Measurements from ENCODE around the gene ZC3H7B.

The ZC3H7B gene

DNA sequence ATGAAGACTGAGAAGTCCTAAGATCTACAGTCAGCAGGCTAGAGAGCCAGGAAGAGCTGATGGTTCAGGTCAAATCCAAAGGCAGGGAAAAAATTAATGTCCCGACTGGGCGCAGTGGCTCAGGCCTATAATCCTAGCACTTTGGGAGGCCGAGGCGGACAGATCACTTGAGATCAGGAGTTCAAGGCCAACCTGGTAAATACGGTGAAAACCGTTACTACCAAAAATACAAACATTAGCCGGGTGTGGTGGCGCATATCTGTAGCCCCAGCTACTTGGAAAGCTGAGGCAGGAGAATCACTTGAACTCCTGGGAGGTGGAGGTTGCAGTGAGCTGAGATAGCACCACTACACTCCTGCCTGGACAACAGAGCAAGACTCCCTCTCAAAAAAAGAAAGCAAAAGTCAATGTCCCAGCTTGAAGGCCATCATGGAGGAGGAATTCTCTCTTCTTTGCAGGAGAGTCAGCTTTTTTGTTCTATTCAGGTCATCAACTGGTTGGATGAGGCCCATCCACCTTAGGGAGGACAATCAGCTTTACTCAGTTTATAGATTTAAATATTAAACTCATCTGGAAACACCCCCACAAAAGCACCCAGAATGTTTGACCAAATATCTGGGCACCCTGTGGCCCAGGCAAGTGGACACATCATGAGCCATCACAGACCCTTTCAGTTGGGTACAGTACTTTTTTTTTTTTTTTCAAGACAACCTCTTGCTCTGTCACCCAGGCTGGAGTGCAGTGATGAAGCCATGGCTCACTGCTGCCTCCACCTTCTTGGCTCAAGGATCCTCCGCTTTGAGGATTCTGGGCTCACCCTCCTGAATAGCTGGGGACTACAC lies 4.3 kb upstream of the ZC3H7B start:
- DNase-seq (ENCODE audit: low read depth): no peak
- H3K4me3 ChIP-seq (ENCODE audit: low read length): no peak overlapping the region
- TF ChIP-seq, protein P1, sequence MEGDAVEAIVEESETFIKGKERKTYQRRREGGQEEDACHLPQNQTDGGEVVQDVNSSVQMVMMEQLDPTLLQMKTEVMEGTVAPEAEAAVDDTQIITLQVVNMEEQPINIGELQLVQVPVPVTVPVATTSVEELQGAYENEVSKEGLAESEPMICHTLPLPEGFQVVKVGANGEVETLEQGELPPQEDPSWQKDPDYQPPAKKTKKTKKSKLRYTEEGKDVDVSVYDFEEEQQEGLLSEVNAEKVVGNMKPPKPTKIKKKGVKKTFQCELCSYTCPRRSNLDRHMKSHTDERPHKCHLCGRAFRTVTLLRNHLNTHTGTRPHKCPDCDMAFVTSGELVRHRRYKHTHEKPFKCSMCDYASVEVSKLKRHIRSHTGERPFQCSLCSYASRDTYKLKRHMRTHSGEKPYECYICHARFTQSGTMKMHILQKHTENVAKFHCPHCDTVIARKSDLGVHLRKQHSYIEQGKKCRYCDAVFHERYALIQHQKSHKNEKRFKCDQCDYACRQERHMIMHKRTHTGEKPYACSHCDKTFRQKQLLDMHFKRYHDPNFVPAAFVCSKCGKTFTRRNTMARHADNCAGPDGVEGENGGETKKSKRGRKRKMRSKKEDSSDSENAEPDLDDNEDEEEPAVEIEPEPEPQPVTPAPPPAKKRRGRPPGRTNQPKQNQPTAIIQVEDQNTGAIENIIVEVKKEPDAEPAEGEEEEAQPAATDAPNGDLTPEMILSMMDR (conservative IDR thresholded peaks at IDR 0.05; ENCODE audit: low read depth, low read length): no peak

DNA sequence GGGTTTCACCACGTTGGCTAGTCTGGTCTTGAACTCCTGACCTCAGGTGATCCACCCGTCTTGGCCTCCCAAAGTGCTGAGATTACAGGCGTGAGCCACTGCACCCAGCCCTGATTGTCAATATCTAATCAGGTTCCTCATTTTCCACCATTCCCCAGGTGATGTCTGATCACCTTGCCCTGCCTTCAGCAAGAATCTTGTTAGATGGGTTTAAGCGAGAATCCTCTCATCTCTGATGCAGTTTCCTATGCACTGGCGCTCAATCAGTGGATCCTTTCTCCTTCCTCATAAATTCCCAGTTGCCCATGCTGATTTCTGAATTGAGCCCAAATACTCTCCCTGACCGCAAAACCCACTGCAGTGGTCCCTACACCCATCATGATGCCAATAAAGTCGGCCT lies 664 bp upstream of the ZC3H7B start:
- DNase-seq (ENCODE audit: low read depth): no peak
- H3K4me3 ChIP-seq (ENCODE audit: low read length): peak overlapping the region; percentile 82
- TF ChIP-seq, protein P1 (conservative IDR thresholded peaks at IDR 0.05; ENCODE audit: low read depth, low read length): no peak

DNA sequence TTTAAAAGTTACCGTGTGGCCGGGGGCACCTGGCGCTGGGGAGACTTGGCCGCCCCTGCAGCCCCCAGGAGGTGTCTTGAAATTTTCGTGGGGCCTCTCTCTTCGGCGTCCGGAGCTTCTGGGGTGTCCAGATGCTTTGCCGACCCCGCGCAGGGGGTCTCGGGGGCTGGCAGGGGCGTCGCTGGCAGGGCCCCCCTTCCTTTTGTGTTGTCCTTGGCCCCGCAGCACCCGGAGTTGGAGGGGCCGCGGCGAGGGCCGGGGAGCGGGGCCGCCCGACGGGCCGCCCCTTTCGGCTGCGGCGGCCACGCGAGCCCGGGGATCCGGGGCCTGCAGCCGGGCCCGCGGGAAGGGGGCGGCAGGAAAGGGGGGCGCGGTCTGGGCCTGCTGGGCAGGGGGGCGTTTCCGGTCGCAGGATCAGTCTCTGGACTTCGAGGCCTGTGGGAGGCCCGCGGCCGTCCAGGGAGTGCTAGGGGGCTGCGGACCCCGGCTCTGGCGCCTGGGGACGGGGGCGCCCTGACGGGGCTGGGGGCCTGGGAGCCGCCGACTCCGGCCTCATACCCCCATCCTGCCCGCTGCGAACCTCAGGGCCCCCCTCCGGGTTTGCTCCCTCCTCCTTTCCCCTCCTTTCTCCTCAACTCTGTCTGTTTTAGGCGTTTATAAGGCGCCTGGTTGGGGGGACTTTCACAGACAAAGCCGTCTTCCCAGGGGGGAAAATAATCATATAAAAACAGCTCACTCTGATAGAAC lies 869 bp downstream of the ZC3H7B start:
- H3K4me3 ChIP-seq (ENCODE audit: low read length): peak overlapping the region; percentile 82
- TF ChIP-seq, protein P1 (conservative IDR thresholded peaks at IDR 0.05; ENCODE audit: low read depth, low read length): no peak
- no peak for DNase-seq (ENCODE audit: low read depth)

DNA sequence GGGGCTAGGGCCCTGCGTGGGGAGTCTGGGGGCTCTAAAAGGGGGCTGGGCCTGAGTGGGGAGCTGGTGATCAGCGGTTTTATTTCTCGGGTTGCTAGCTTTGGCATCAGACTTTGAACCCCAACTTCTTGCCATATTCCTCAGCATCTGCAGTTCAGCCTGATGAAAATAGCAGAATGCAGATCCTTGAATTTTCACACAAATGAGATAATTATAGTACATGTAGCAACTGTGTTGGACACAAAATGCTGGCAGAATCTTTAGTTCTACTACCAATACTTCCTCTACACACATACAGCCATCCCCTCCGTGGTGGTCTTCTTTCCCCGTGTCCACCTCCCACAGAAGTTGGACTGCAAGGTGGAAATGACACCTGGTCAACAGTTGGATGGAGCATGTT lies 1.5 kb downstream of the ZC3H7B start:
- TF ChIP-seq, protein P1 (conservative IDR thresholded peaks at IDR 0.05; ENCODE audit: low read depth, low read length): no peak
- DNase-seq (ENCODE audit: low read depth): no peak
- peak overlapping the region; percentile 82 for H3K4me3 ChIP-seq (ENCODE audit: low read length)

DNA sequence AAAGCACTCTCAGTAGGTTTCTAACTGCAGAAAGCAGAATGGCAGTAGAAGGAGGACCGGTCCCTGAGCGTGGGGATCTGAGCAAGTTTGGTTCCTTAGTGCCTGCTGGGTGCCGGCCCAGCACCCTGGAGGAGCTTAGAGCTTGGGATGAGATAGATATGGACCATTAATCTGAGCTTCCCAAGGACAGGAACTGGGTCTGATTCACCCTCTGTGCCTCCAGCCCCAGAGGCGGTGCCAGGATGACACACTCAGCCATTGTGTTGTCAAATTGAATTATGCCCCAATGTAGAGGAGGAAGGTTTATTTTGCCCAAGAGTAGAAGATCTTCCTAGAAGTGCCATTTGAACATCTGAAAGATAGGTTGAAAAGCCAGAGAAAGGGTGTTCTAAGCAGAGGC lies 4.3 kb downstream of the ZC3H7B start:
- no peak for DNase-seq (ENCODE audit: low read depth)
- H3K4me3 ChIP-seq (ENCODE audit: low read length): no peak overlapping the region
- TF ChIP-seq, protein P1 (conservative IDR thresholded peaks at IDR 0.05; ENCODE audit: low read depth, low read length): no peak

DNA sequence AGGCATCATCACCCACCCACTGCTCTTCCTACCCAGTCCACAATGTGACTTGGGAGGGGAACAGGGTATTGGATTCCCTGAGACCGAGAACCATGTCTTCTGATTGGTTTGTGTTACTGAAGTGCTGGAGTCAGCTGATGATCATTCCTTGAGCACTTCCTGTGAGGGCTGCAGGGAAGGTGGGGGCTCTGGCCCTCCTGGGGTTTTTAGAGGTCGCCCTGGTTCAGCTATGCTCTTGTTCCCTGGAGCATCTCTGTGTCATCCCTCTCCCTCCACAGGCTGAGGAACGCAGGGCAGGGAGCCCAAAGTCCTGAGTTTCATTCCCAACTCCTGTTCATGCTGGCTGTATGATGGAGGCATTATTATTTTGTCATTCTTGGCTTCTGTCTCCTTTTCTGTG lies 6.7 kb downstream of the ZC3H7B start:
- no peak overlapping the region for H3K4me3 ChIP-seq (ENCODE audit: low read length)
- no peak for DNase-seq (ENCODE audit: low read depth)
- TF ChIP-seq, protein P1 (conservative IDR thresholded peaks at IDR 0.05; ENCODE audit: low read depth, low read length): no peak

All from retinal pigment epithelial cell (primary cell).